HepG2 (cell line): ENCODE results near the gene HEBP1.

Source experiments
- CREB1 ChIP-seq, 2 experiments: fragments of 450-650 bp in 1 of 2; IDR thresholded peaks; 2 replicates each; pipeline ENCODE4 v1.6.1; 2016 to 2017; ENCODE audit warnings: control low read depth in 1 of 2, mild to moderate bottlenecking in 1 of 2, missing compliant biosample characterization in 1 of 2, missing genetic modification characterization in 1 of 2
- CTCF ChIP-seq: sonication (generic); formaldehyde crosslinking; IDR thresholded peaks from 2 replicates; pipeline ENCODE4 v1.5.0; 2020; ENCODE audit warnings: mild to moderate bottlenecking, missing genetic modification reagents, moderate library complexity
- MXI1 ChIP-seq: IDR thresholded peaks from 3 replicates; pipeline ENCODE4 v1.6.1; 2012; ENCODE audit warnings: low read depth, low read length, inconsistent platforms, borderline replicate concordance
- NCOA1 ChIP-seq: sonication (generic); formaldehyde crosslinking; IDR thresholded peaks from 2 replicates; pipeline ENCODE4 v1.9.0; 2021; ENCODE audit warnings: missing genetic modification reagents
- RAD21 ChIP-seq: fragments of 450-650 bp; formaldehyde crosslinking; IDR thresholded peaks from 2 replicates; pipeline ENCODE4 v1.5.0; 2020; ENCODE audit warnings: mild to moderate bottlenecking
- RARG ChIP-seq: sonication (generic); formaldehyde crosslinking; IDR thresholded peaks from 2 replicates; pipeline ENCODE4 v1.4.0; 2020; ENCODE audit warnings: low read depth, mild to moderate bottlenecking, missing genetic modification reagents
- RFX5 ChIP-seq: IDR thresholded peaks from 2 replicates; pipeline ENCODE4 v1.6.1; 2011; ENCODE audit warnings: low read depth, low read length, improper control_type of control experiment
- ZNF232 ChIP-seq: sonication (generic); formaldehyde crosslinking; IDR thresholded peaks from 2 replicates; pipeline ENCODE4 v1.4.0; 2020; ENCODE audit warnings: missing genetic modification reagents, borderline replicate concordance
- ZNF263 ChIP-seq: sonication (generic); formaldehyde crosslinking; IDR thresholded peaks from 2 replicates; pipeline ENCODE4 v1.4.0; 2020; ENCODE audit warnings: missing genetic modification reagents
- ZNF501 ChIP-seq: sonication (generic); formaldehyde crosslinking; IDR thresholded peaks from 2 replicates; pipeline ENCODE4 v1.5.1; 2020; ENCODE audit warnings: mild to moderate bottlenecking, moderate library complexity, missing genetic modification reagents
- ZNF687 ChIP-seq: sonication (generic); formaldehyde crosslinking; IDR thresholded peaks from 2 replicates; pipeline ENCODE4 v1.5.1; 2020; ENCODE audit warnings: mild to moderate bottlenecking, missing genetic modification reagents, moderate library complexity
- ZNF713 ChIP-seq: sonication (generic); formaldehyde crosslinking; IDR thresholded peaks from 2 replicates; pipeline ENCODE4 v1.4.0; 2020; ENCODE audit warnings: mild to moderate bottlenecking, missing genetic modification reagents

GRCh38 chr12:13008741-13009380 is 8.8 kb upstream of the HEBP1 start:
- TF ChIP-seq CTCF (CRISPR knock-in tag) (no peak), RARG (CRISPR knock-in tag) (no peak), MXI1 (no peak), RFX5 (no peak), ZNF501 (CRISPR knock-in tag) (no peak), ZNF713 (no peak), ZNF687 (no peak), NCOA1 (CRISPR knock-in tag) (no peak), ZNF263 (no peak), RAD21 (CRISPR knock-in tag) (no peak), ZNF232 (no peak), CREB1 (IDR thresholded peaks at IDR 0.05) (no peak), CREB1 (CRISPR knock-in tag; IDR thresholded peaks at IDR 0.05) (no peak)
